GM10847 (cell line): ENCODE results near the gene ATP6AP1.

Source experiments
- POLR2A ChIP-seq: IDR thresholded peaks from 2 replicates; pipeline ENCODE4 v1.6.1; 2011; ENCODE audit not compliant: insufficient read length; ENCODE audit errors: extremely low read depth

The ATP6AP1 gene

DNA sequence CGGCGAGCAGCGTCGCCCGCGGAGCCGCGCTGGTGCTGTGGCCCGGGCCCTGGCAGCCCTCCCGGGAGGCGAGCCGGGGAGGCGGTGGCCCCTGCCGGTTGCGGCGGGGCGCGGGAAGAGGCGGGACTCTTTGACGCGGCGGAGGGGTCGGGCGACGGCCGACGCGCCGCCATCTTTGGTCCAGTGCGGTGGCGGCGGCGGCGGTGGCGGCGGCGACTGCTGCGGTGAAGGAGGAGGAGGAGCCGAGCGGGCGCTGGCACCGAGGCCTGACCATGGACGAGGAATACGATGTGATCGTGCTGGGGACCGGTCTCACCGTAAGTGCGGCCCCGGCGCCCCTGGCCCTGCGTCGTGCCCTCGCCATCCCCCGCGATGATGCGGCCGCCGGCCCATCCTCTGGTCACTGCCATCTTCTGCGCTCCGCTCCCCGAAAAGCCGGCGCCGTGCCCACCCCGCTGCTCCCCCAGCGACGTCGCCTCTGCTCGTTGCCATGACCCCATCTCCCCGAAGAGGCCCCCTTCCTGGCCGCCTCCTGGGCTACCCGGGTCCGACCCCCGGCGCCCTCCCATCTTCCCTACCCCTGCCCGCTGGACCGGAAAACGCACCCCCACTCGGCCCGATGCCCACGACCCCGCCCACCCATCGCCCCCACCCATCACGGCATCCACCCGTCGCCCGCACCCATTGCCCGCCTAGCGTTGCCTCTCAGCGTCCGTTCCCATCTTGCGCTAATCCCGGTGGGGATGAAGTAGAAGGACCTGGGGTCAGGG lies 8.7 kb downstream of the ATP6AP1 start, which contains the start of gene GDI1:
GDI1 (plus strand) TSS at position 172 of the 770 bp plus-strand sequence; CDS start at position 273, 101 bp downstream.
- TF ChIP-seq POLR2A = peak; percentile 38

DNA sequence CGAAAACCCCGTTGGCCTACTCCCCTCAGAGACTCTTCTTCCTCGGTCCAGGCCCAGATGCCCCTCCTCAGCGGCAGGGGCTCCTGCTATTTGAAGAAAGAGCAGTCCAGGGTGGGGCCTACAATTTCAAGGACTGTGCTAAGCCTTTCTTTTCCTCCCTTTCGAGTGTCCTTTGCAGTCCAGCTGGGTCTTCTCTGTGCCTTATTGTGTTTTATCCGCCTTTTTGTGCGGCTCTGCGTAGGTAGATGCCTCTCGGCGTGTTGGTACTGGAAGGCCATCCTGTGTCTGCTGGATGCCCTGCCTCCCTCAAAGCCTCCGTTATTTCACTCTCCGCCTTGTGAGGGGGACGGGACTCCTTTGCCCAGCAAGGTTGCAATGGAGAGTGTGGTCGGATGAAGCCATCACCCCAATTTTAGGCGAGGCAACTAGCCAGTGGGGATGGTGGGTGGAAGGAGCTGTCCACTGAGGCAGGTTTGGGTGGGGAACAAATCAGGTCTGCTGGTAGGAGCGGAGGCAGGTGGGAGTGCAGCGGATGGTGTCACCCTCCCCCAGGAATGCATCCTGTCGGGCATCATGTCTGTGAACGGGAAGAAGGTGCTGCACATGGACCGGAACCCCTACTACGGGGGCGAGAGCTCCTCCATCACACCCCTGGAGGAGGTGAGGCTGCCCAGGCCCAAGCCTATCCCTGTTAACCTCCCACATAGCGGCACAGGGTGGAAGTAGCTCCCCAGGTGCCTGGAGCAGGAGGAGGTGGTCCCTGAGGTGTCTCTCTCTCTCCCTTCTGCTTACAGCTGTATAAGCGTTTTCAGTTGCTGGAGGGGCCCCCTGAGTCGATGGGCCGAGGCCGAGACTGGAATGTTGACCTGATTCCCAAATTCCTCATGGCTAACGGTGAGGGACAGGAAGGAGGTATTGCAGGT lies 9.8 kb downstream of the ATP6AP1 start:
- no peak for TF ChIP-seq POLR2A

DNA sequence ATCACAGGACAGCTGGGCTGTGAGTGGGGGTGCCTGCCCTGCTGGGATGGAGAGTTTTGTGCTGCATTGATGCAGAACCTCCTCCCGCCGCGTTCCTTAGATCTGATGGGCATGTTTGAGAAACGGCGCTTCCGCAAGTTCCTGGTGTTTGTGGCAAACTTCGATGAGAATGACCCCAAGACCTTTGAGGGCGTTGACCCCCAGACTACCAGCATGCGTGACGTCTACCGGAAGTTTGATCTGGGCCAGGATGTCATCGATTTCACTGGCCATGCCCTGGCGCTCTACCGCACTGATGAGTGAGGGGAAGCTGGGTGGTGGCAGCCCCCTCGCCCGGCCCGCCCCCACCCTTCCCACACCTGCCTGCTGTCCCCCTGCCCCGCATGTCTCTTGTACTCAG lies 11.4 kb downstream of the ATP6AP1 start:
- no peak for TF ChIP-seq POLR2A

DNA sequence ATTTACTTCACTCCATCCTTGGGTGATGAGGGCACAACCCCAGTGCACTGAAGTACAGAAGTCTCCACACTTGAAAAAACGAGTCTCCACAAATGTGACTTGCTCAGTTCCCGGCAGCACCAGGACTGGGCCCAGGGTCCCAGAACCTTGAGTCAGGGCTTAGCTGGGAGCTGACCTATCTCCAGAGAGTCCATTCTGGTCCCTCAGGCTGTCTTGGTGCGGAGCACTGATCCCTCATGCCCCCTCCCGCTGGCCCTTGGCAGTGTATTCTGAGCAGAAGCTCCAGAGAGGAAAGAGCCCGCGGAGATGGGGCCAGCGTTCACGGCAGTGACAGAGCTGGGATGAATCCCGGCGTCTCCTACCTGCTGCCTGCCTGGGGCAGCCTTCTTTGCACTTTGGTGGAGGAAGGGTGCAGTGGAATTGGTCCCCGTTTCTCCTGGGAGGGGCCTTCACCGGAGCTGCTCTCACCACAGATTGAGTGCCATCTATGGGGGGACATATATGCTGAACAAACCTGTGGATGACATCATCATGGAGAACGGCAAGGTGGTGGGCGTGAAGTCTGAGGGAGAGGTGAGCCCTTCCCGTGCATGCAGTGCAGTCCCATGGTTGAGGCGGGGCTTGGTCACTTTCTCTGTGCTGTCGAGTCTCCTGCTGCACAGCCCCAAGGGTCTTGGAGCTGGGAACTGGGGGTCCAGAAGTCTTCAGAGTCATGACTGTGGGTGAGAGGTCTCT lies 12.3 kb downstream of the ATP6AP1 start:
- TF ChIP-seq POLR2A = no peak

DNA sequence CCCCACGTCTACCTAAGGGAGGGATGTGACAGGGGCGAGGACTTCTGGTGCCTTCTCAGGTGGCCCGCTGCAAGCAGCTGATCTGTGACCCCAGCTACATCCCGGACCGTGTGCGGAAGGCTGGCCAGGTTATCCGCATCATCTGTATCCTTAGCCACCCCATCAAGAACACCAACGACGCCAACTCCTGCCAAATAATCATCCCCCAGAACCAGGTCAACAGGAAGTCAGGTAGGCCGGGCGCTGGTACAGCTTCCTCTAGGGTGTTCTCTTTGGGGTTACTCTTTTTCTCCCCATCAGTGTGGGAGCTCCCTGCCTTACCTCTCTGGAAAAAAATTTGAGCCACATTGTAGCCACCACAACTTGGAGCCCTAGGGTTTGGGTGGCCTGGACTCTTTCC lies 13.1 kb downstream of the ATP6AP1 start:
- no peak for TF ChIP-seq POLR2A

DNA sequence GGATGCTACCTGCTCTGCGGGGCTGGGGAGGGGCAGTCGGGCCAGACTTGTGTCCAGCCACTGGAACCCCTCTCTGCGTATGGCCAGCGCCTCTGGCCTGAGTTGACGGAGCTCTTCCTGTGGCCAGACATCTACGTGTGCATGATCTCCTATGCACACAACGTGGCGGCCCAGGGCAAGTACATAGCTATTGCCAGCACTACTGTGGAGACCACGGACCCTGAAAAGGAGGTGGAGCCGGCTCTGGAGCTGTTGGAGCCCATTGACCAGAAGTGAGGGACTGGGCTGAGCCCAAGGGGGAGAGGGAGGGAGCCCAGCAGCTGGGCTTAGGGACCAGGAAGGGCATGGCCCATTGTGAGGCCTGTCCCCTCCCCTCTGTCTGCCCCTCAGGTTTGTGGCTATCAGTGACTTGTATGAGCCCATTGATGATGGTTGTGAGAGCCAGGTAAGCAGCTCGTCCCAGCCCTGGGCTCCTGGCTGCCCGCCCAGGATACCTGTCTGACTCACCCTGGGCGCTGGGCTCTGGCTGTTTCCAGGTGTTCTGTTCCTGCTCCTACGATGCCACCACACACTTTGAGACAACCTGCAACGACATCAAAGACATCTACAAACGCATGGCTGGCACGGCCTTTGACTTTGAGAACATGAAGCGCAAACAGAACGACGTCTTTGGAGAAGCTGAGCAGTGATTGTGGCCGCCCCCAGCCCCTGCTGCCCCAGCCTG lies 13.7 kb downstream of the ATP6AP1 start:
- TF ChIP-seq POLR2A = no peak

DNA sequence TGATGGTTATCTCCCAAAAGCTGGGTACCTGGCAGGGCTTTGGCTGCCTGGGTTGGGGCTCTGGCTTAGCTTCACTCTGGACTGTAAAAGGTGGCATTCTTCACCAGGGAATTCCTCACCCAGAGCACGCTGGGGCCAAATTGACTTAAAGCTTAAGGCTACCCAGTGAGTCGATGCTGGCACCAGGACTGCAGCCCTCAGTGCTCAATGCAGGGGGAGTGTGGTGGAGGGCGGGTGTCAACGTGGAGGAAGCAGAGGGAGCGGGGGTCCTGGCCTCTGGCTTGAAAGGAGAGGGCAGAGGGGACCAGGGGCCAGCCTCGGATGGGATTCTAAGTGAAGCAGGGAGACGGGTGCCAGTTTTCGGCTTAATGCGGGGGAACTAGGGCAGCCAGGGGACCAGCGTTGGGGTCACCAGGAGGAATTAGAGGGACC lies 15.0 kb downstream of the ATP6AP1 start:
- TF ChIP-seq POLR2A = no peak

DNA sequence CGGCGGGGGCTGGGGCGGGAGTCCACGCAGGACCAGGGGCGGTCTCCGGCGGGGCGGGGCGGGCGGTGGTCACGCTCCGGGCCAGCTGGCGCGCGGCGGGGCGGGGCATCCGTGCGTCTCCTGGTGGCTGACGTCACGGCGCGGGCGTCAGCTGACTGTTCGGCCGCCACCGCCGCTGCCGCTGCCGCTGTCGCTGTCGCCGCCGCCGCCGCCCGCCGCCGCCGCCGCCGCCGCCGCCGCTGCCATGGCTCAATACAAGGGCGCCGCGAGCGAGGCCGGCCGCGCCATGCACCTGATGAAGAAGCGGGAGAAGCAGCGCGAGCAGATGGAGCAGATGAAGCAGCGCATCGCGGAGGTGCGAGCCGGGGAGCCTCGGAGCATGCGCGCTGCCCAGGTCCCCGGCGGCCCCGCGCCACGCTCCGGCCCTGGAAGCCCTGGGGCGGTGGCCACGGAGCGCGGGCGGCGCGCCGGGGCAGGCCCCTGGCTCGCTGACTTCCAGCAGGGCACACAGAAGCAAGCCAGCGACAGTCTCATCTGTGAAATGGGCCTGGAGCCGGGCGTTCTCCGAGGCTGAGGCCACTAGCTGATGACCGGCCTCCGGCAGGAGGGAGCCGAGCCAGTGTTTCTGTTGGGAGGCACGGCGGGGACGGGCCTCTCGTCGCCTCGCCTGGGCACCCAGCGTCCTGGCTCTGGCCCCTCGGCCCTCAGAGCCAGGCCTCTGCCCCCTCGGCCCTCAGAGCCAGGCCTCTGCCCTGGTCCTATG lies 15.7 kb downstream of the ATP6AP1 start, which contains the start of gene FAM50A:
FAM50A (plus strand) TSS at position 150 of the 763 bp plus-strand sequence; CDS start at position 245, 95 bp downstream.
- TF ChIP-seq POLR2A = no peak

DNA sequence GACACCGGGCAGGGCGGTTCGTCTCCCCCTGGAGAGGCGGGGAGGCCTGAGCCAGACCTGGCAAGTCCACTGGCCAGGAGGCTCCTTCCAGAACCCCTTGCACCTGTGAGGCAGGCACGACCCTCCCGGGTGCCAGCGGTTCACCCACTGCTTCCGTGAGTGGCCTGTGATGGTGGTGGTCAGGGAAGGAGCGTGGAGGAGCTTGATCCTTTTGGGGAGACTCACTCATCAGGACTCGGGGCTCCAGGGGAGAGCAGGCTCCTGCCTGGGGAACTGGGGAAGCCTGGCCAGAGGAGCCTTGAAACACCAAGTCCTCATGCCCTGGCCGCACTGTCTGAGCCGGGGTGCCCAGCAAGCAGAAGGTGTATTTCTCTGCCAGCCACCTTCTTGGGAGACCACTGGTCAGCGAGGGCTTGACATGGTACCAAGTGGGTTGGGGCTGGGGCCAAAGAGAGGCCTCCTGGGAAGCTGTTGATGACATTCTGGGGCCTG lies 16.3 kb downstream of the ATP6AP1 start:
- TF ChIP-seq POLR2A = no peak

DNA sequence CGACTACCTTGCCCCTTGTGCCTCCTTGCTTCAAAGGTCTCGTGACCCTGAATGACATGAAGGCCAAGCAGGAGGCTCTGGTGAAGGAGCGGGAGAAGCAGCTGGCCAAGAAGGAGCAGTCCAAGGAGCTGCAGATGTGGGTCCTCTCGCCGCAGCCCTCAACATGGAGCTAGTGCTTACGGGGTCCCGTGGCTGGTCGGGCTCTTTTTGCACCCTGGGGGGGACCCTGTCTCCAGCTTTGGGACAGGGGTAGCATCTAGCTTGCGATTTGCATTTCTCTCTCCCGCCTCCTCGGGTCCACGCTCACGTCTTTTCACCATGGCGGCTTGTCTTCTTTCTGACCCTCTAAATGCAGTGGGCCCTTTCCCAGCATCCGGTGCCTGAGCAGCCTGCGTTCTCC lies 17.3 kb downstream of the ATP6AP1 start:
- no peak for TF ChIP-seq POLR2A

DNA sequence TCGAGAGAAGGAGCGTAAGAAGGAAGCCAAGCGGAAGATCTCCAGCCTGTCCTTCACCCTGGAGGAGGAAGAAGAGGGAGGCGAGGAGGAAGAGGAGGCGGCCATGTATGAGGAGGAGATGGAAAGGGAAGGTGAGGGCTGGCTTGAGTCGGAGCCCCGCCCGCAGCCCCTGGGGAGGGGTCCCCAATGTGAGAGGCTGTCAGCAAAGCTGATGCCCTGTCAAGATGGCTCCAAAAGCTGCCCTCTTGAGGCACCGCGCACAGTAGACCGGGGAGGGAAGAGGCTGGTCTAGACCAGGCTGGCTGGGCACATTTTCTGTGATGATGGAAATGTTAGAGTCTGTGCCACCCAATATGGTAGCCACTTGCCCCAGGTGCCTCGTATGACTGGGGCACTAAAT lies 18.0 kb downstream of the ATP6AP1 start:
- no peak for TF ChIP-seq POLR2A

DNA sequence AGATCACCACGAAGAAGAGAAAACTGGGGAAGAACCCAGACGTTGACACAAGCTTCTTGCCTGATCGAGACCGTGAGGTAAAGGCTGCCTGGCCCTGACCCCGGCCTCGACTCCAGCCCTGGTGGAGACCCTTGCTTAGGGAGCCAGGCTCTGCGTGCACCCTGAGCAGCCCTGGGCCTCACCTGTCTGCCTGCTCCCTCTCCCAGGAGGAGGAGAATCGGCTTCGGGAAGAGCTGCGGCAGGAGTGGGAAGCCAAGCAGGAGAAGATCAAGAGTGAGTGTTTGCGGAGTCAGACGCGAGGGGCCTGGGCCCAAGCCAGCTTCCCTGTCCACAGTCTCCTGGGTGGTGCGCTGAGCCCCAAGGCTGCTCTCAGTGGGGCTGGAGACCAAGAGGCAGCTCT lies 20.0 kb downstream of the ATP6AP1 start:
- no peak for TF ChIP-seq POLR2A

DNA sequence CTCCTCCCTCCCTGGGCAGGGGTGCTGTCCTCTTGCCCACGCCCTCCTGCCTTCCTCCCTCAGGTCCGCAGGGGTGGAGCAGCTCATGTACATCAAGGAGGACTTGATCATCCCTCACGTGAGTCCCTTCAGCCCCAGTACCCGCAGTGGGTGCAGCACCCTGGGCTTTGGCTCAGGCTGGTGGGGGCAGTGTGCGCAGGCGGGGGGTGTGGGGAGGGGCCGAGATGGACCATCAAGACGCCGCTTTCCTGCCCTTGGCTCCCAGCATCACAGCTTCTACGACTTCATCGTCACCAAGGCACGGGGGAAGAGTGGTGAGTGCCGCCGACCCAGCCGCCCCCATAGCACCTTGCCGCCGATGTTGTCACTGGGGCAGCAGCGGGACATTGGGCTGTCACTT lies 21.1 kb downstream of the ATP6AP1 start:
- TF ChIP-seq POLR2A = no peak

DNA sequence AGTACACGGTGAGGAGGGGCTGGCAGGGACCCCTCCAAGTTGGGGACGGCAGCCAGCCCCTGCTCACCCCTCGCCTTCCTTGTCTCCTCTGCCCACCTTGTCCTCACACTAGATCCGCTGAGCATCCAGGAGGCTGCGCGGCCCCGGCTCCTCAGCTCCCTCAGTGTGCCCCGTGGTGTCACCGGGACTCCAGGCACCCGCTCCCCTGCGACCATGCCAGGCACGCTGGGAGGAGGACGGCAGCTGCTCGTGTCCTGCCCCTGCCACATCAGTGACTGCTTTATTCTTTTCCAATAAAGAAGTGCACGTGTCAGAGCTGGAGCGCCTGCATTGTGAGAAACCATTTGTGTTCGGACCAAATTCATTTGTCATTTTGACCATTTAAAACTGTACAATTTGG lies 21.8 kb downstream of the ATP6AP1 start:
- TF ChIP-seq POLR2A = no peak

DNA sequence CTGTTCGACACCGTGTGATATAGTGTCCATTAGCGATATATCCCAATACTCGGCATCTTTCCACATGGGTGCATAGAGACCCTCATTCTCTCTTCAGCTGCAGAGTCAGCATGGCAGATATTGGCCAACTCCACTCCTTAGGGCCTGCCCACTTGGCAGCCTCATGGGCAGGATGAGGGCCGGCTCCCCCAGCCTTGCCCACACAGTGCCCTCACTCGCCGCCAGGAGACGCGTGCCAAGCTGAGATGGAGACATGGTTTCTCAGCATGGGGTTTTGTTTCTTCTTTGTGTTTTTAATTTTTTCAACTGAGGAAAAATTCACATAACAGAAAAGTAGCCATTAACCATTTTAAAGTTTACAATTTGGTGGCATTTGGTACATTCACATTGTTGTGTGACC lies 24.3 kb downstream of the ATP6AP1 start:
- TF ChIP-seq POLR2A = no peak
